Measurements from ENCODE around the gene SCLT1. TPM values are rescaled to one million over a fixed set of nuclear protein-coding genes. Genes with fewer than 3 reads are reported as not detected.

The SCLT1 gene
- total RNA-seq, 1 experiment from 2014 or later, result 14.3 TPM

DNA sequence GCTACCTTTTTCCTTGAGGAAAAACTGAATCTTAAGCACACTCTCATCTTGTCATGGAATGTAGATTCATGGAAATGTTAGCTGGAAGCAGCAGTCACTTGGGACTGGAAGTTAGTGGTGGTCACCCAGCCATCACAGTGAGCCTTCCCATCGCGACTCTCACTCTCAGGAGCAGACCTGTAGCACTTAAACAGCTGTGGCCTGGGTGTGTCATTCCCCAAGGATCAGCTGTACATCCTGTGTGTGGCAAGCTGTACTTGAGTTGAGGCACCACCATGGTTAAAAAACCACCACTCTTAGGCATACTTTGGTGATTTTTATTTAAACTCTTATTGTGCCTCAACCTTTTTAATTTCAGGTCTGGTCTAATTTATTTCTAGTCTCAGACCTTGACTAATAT, 237.1 kb downstream of the SCLT1 start (continued):
- TF ChIP-seq, protein P1, sequence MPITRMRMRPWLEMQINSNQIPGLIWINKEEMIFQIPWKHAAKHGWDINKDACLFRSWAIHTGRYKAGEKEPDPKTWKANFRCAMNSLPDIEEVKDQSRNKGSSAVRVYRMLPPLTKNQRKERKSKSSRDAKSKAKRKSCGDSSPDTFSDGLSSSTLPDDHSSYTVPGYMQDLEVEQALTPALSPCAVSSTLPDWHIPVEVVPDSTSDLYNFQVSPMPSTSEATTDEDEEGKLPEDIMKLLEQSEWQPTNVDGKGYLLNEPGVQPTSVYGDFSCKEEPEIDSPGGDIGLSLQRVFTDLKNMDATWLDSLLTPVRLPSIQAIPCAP (CRISPR knock-in tag; IDR thresholded peaks at IDR 0.05), result no peak
- TF ChIP-seq, protein P2, sequence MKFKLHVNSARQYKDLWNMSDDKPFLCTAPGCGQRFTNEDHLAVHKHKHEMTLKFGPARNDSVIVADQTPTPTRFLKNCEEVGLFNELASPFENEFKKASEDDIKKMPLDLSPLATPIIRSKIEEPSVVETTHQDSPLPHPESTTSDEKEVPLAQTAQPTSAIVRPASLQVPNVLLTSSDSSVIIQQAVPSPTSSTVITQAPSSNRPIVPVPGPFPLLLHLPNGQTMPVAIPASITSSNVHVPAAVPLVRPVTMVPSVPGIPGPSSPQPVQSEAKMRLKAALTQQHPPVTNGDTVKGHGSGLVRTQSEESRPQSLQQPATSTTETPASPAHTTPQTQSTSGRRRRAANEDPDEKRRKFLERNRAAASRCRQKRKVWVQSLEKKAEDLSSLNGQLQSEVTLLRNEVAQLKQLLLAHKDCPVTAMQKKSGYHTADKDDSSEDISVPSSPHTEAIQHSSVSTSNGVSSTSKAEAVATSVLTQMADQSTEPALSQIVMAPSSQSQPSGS (CRISPR knock-in tag; IDR thresholded peaks at IDR 0.05; ENCODE audit: borderline replicate concordance, low read depth), result no peak
- TF ChIP-seq SMAD3 (CRISPR knock-in tag; IDR thresholded peaks at IDR 0.05; ENCODE audit: borderline replicate concordance) (no peak), TP53 (CRISPR knock-in tag; IDR thresholded peaks at IDR 0.05) (no peak), JUN (CRISPR knock-in tag; IDR thresholded peaks at IDR 0.05) (no peak), HMGA2 (CRISPR knock-in tag; IDR thresholded peaks at IDR 0.05) (no peak), TEAD1 (CRISPR knock-in tag; IDR thresholded peaks at IDR 0.05) (no peak)
- TF ChIP-seq, protein P3, sequence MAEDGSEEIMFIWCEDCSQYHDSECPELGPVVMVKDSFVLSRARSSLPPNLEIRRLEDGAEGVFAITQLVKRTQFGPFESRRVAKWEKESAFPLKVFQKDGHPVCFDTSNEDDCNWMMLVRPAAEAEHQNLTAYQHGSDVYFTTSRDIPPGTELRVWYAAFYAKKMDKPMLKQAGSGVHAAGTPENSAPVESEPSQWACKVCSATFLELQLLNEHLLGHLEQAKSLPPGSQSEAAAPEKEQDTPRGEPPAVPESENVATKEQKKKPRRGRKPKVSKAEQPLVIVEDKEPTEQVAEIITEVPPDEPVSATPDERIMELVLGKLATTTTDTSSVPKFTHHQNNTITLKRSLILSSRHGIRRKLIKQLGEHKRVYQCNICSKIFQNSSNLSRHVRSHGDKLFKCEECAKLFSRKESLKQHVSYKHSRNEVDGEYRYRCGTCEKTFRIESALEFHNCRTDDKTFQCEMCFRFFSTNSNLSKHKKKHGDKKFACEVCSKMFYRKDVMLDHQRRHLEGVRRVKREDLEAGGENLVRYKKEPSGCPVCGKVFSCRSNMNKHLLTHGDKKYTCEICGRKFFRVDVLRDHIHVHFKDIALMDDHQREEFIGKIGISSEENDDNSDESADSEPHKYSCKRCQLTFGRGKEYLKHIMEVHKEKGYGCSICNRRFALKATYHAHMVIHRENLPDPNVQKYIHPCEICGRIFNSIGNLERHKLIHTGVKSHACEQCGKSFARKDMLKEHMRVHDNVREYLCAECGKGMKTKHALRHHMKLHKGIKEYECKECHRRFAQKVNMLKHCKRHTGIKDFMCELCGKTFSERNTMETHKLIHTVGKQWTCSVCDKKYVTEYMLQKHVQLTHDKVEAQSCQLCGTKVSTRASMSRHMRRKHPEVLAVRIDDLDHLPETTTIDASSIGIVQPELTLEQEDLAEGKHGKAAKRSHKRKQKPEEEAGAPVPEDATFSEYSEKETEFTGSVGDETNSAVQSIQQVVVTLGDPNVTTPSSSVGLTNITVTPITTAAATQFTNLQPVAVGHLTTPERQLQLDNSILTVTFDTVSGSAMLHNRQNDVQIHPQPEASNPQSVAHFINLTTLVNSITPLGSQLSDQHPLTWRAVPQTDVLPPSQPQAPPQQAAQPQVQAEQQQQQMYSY (CRISPR knock-in tag; IDR thresholded peaks at IDR 0.05), result no peak

DNA sequence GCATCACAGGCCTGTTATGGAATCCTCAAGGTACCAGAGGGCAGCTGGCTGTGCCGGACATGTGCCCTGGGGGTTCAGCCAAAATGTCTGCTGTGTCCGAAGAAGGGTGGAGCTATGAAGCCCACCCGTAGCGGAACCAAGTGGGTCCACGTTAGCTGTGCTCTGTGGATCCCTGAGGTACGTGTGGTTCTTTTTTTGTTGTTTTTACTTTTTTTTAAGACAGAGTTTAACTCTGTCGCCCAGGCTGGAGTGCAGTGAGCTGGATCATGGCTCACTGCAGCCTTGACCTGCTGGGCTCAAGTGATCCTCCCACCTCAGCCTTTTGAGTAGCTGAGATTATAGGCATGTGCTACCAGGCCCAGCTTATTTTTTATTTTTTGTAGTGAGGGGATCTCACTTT, 237.7 kb downstream of the SCLT1 start:
- Mint-ChIP-seq H3K36me3 (peaks cover 98% of the 10 kb centered on the region), H3K27me3 (ENCODE audit: low read depth) (no peaks in the 10 kb centered on the region), H3K4me1 (peaks cover 18% of the 10 kb centered on the region), H3K4me3 (no peak overlapping the region), H3K27ac (peak overlapping the region; percentile 93; the same call in 1 of the 2 replicates), H3K9me3 (no peaks in the 10 kb centered on the region)
- ChIA-PET POLR2A (interaction anchor here (0.6 kb wide), 1 partner anchor 142 kb away, joined by 6 read pairs; no protein-coding TSS in a partner anchor), CTCF (no interaction called here)
- ATAC-seq (no peak), DNase-seq (ENCODE audit: low spot score) (no peak)
- no peak for TF ChIP-seq NR2C2 (CRISPR knock-in tag; IDR thresholded peaks at IDR 0.05)
- TF ChIP-seq, protein P4, sequence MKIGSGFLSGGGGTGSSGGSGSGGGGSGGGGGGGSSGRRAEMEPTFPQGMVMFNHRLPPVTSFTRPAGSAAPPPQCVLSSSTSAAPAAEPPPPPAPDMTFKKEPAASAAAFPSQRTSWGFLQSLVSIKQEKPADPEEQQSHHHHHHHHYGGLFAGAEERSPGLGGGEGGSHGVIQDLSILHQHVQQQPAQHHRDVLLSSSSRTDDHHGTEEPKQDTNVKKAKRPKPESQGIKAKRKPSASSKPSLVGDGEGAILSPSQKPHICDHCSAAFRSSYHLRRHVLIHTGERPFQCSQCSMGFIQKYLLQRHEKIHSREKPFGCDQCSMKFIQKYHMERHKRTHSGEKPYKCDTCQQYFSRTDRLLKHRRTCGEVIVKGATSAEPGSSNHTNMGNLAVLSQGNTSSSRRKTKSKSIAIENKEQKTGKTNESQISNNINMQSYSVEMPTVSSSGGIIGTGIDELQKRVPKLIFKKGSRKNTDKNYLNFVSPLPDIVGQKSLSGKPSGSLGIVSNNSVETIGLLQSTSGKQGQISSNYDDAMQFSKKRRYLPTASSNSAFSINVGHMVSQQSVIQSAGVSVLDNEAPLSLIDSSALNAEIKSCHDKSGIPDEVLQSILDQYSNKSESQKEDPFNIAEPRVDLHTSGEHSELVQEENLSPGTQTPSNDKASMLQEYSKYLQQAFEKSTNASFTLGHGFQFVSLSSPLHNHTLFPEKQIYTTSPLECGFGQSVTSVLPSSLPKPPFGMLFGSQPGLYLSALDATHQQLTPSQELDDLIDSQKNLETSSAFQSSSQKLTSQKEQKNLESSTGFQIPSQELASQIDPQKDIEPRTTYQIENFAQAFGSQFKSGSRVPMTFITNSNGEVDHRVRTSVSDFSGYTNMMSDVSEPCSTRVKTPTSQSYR (CRISPR knock-in tag; IDR thresholded peaks at IDR 0.05), result no peak
- TF ChIP-seq ZNF317 (CRISPR knock-in tag; IDR thresholded peaks at IDR 0.05; ENCODE audit: borderline replicate concordance, low read depth), result no peak
- no peak for TF ChIP-seq ELF4 (CRISPR knock-in tag; IDR thresholded peaks at IDR 0.05; ENCODE audit: low read depth)
- no peak for TF ChIP-seq RELA (CRISPR knock-in tag; IDR thresholded peaks at IDR 0.05; ENCODE audit: borderline replicate concordance)
- no peak for TF ChIP-seq CBFB (CRISPR knock-in tag; IDR thresholded peaks at IDR 0.05; ENCODE audit: low read depth)
- TF ChIP-seq, protein P5, sequence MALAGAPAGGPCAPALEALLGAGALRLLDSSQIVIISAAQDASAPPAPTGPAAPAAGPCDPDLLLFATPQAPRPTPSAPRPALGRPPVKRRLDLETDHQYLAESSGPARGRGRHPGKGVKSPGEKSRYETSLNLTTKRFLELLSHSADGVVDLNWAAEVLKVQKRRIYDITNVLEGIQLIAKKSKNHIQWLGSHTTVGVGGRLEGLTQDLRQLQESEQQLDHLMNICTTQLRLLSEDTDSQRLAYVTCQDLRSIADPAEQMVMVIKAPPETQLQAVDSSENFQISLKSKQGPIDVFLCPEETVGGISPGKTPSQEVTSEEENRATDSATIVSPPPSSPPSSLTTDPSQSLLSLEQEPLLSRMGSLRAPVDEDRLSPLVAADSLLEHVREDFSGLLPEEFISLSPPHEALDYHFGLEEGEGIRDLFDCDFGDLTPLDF (CRISPR knock-in tag; IDR thresholded peaks at IDR 0.05), result no peak
- TF ChIP-seq SMAD3 (CRISPR knock-in tag; IDR thresholded peaks at IDR 0.05; ENCODE audit: borderline replicate concordance), result no peak

All from WTC11 (cell line).